AG04449 (cell line): ENCODE data around the gene HSPB7.
"Not testable (repeated sequence)": the region's sequence is repeated elsewhere in the genome, so short reads cannot be mapped to it uniquely, and the experiment has no call there.

Source experiments
- CTCF ChIA-PET: fragments of 350-600 bp; formaldehyde crosslinking; extraction: SDS; loops from one replicate; lab custom pipeline; 2021; ENCODE audit warnings: antibody characterized with exemption; lab: Yijun Ruan, JAX
- POLR2A ChIA-PET: fragments of 400-600, 350-600 bp; formaldehyde crosslinking; extraction: SDS; loops from one replicate; lab custom pipeline; 2020; ENCODE audit warnings: antibody characterized with exemption, inconsistent platforms; lab: Yijun Ruan, JAX
- DNase-seq: peaks from one replicate; pipeline ENCODE4 v3.0.0-alpha.2; 2010; ENCODE audit warnings: low read depth, low spot score
- H3K4me3 ChIP-seq: 2 replicates; pipeline ENCODE4 v1.5.1; 2011; ENCODE audit warnings: low read depth, mild to moderate bottlenecking, control low read depth, low read length
- CTCF ChIP-seq: IDR thresholded peaks from one replicate; pipeline ENCODE4 v1.5.1; 2011; ENCODE audit warnings: mild to moderate bottlenecking, moderate library complexity, low read length, control low read depth, inconsistent platforms; ENCODE audit not compliant: insufficient read depth; ENCODE audit errors: missing control alignments

HSPB7 gene

GRCh38 chr1:16042096-16042495 lies 24.3 kb upstream of the HSPB7 start:
- DNase-seq, result no peak
- ChIA-PET CTCF (interaction anchor here (0.6 kb wide), 1 partner anchor 362 kb away, joined by 3 read pairs; no protein-coding TSS in a partner anchor), POLR2A (no interaction called here)
- no peak overlapping the region for H3K4me3 ChIP-seq
- no peak for TF ChIP-seq CTCF

DNA sequence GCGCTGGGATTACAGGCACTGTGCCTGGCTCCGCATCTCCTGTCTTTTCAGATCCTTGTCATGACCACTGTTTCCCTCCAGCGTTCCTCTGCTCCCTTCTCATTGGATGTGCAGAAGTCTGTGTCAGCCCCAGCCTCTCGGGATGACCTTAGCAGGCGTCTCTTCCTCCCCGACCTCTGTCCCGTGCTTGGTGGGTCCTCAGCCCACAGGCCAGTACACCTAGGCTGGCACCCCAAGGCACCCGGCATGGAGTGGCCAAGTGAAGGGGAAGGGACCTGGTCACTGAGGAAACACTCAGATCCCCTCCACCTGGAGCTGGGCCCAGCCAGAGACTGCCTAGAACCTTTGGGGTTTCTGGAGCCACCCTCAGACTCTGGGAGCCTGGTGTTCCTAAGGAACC lies 23.4 kb upstream of the HSPB7 start:
- TF ChIP-seq CTCF, result no peak
- CTCF ChIA-PET, result interaction anchor here (0.8 to 1.3 kb wide), 3 partner anchors 12 to 249 kb away, joined by 3 to 4 read pairs (median 3); no protein-coding TSS in a partner anchor
- no peak for DNase-seq
- H3K4me3 ChIP-seq, result no peak overlapping the region
- POLR2A ChIA-PET, result no interaction called here

- H3K4me3 ChIP-seq, POLR2A ChIA-PET, DNase-seq, CTCF ChIA-PET: not testable (repeated sequence)
Observed at GRCh38 chr1:16039871-16040270, 22.0 kb upstream of the HSPB7 start.

DNA sequence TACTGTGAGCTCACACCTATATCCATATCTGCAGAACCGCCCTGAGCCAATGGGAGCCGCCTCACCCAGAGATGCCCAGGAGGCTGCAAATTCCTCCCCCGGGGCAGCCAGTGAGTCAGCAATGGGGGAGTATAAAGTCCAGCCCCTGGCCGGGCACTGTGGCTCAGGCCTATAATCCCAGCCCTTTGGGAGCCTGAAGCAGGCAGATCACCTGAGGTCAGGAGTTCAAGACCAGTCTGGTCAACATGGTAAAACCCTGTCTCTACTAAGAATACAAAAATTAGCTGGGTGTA lies 20.7 kb upstream of the HSPB7 start:
- no peak overlapping the region for H3K4me3 ChIP-seq
- TF ChIP-seq CTCF, result no peak
- no peak for DNase-seq
- ChIA-PET POLR2A (no interaction called here), CTCF (interaction anchor here (0.6 to 1.6 kb wide), 4 partner anchors 19 to 82 kb away, joined by 3 to 5 read pairs (median 3); partner anchors contain the start of gene FAM131C)

DNA sequence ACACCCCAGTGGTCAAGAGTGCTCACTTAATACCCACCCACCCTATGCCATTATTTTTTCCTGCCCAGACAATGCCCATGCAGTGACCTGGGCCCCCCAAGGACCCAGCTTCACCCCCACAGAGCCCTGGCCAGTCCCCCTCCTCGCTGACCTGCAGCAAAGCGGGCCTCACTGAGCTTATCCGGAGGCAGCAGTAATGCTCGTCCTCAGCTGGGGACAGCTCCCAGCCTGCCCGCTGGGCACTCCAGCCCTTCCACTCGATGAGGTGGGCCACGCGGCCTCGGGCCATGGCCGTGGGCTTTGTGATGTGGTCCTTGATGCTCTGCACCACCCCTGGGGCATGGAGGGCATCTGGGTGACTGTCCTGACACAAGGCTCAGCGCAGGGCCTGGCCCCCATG lies 18.6 kb upstream of the HSPB7 start:
- DNase-seq, POLR2A ChIA-PET, H3K4me3 ChIP-seq: not testable (repeated sequence)
- CTCF ChIA-PET, result interaction anchor here (1.4 to 1.6 kb wide), 2 partner anchors 16 to 29 kb away, joined by 3 to 4 read pairs; no protein-coding TSS in a partner anchor

- DNase-seq, H3K4me3 ChIP-seq, POLR2A ChIA-PET: not testable (repeated sequence)
- CTCF ChIA-PET, result interaction anchor here (0.5 to 3.5 kb wide), 16 partner anchors 12 to 258 kb away, joined by 3 to 44 read pairs (median 4); partner anchors contain the start of gene SRARP
Observed at GRCh38 chr1:16033103-16033632, 15.3 kb upstream of the HSPB7 start.

DNA sequence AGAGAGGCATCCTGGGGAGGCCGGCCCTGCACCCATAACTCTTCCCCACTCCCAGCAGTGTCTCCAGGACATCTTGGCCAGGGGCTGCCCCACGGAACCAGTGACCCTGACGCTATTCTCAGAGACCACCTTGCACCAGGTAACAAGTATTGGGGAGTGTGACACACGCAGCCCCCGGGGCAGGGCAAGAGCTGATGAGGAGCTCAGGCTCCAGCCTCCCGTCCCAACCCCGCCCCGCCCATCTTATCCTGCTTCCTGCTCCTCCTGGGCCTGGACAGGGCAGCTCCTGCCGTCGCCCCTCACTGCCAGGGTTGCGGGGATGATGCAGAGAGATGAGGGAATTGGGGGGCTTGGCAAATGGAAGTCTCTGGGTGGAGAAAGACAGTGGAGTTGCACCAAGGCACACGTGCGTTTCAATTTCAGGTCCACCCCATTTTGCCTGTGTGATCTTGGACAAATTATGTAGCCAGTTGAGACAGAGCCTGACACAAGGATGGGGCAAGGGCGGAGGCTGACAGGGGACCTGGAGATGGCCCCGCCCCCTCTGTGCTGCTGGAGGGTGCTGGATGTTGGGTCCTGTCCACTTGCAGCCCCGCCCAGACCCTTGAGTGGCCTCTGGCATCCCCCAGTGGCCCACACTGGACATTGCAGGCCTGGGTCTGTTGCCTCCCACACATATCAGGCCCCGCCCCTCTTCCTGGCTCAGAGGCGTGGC lies 14.7 kb upstream of the HSPB7 start:
- DNase-seq, result no peak
- TF ChIP-seq CTCF, result peak; percentile 99
- H3K4me3 ChIP-seq, result no peak overlapping the region
- CTCF ChIA-PET, result interaction anchor here (0.6 to 3.5 kb wide), 15 partner anchors 13 to 241 kb away, joined by 3 to 44 read pairs (median 4); partner anchors contain the start of gene SRARP
- POLR2A ChIA-PET, result no interaction called here
